ENCODE results near the gene HOXC5. TPM values are rescaled to one million over a fixed set of nuclear protein-coding genes. Genes with fewer than 3 reads are reported as not detected.

Gene HOXC5
- total RNA-seq, 1 experiment from 2014 or later: not detected

DNA sequence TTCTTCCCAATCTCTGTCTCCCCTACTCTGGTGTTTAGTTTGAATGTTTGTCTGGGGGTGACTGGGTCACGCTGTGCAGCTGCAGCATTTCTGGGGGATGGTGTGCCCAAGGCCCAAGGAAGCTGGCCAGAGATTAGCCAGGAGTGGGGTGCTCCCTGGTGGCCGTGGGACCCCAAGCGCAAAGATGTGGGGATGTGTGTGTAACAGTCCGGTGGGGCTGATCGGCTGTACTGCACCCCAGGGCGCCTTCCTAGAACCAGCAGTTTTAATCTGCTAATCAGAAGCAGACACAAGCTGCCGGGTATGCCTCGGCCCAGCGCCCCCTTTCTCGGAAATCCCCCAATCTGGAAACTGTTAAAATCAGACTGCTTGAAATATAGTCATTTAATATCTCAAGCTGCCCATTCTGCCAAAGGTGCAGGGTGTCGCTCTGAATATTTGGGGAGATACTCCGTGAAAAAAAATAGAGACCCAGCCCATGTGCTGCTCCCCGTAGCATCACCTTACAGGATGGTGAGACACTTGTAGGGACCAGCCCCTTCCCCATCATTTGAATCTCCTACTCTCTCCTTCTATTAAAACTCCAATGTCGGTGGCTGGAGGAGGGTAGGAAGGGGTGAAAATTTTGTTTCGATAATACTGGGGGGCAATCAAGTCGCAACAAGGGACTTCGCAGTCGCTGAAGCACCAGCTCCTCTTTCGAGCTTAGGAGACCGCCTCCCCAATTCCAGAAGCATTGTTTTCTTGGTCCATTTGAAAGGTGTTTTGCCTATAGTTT lies 28.6 kb upstream of the HOXC5 start:
- H3K4me1 ChIP-seq (ENCODE audit: insufficient read depth, low read length): no peaks in the 10 kb centered on the region
- no peak overlapping the region for H3K18ac ChIP-seq (ENCODE audit: insufficient read length, low read depth, low read length)
- no peak overlapping the region for H3T11ph ChIP-seq (ENCODE audit: low read length)
- no peak for DNase-seq
- H3K79me2 ChIP-seq (ENCODE audit: insufficient read depth, low read length): no peaks in the 10 kb centered on the region
- no peak overlapping the region for H3K27ac ChIP-seq (ENCODE audit: insufficient read length, low read depth, low read length)
- H3K9me3 ChIP-seq (ENCODE audit: control insufficient read depth, low read depth, low read length): no peaks in the 10 kb centered on the region
- H4K8ac ChIP-seq (replicated peaks; ENCODE audit: insufficient read length, low read depth, low read length): no peak overlapping the region
- TF ChIP-seq, protein P1, sequence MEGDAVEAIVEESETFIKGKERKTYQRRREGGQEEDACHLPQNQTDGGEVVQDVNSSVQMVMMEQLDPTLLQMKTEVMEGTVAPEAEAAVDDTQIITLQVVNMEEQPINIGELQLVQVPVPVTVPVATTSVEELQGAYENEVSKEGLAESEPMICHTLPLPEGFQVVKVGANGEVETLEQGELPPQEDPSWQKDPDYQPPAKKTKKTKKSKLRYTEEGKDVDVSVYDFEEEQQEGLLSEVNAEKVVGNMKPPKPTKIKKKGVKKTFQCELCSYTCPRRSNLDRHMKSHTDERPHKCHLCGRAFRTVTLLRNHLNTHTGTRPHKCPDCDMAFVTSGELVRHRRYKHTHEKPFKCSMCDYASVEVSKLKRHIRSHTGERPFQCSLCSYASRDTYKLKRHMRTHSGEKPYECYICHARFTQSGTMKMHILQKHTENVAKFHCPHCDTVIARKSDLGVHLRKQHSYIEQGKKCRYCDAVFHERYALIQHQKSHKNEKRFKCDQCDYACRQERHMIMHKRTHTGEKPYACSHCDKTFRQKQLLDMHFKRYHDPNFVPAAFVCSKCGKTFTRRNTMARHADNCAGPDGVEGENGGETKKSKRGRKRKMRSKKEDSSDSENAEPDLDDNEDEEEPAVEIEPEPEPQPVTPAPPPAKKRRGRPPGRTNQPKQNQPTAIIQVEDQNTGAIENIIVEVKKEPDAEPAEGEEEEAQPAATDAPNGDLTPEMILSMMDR (conservative IDR thresholded peaks at IDR 0.05): no peak
- Mint-ChIP-seq H3K9me3 (peaks cover 4 to 6% of the 10 kb centered on the region in 2 experiments; a peak in 3 of 5 replicates), H3K36me3 (ENCODE audit: insufficient read depth in 1 of 3, low read depth in 3 of 3) (no peaks in the 10 kb centered on the region), H3K4me1 (peaks cover 5 to 14% of the 10 kb centered on the region in 2 experiments), H3K4me3 (no peak overlapping the region), H3K27ac (no peak overlapping the region), H3K27me3 (ENCODE audit: low read depth) (peaks cover 100% of the 10 kb centered on the region)
- H2AFZ ChIP-seq (ENCODE audit: low read length): no peak overlapping the region
- H3K23me2 ChIP-seq (ENCODE audit: insufficient read length, low read depth, low read length, poor library complexity, severe bottlenecking): no peaks in the 10 kb centered on the region
- no CpG with 5 or more reads among the region's 20 CpGs for WGBS (ENCODE audit: extremely low coverage, insufficient read length, low lambda C conversion rate)
- H4K20me1 ChIP-seq (ENCODE audit: control insufficient read depth, insufficient read depth, insufficient read length): no peaks in the 10 kb centered on the region
- no peak overlapping the region for H2BK5ac ChIP-seq (ENCODE audit: insufficient read length, low read length)
- H3K9ac ChIP-seq (ENCODE audit: extremely low read depth, insufficient read length, low read length): no peak overlapping the region
- no peak overlapping the region for H3K23ac ChIP-seq (ENCODE audit: insufficient read length, low read depth, low read length)
- no peak overlapping the region for H4K5ac ChIP-seq (ENCODE audit: insufficient read length, low read depth, low read length)
- no peak overlapping the region for H2AK5ac ChIP-seq (ENCODE audit: insufficient read length, low read length)
- no peak overlapping the region for H3K56ac ChIP-seq (ENCODE audit: insufficient read length, low read depth, low read length)
- no peak overlapping the region for H3K14ac ChIP-seq (ENCODE audit: insufficient read depth, low read length)
- H3K4me2 ChIP-seq (ENCODE audit: insufficient read depth, insufficient read length, low read length): no peak overlapping the region
- H2BK15ac ChIP-seq (ENCODE audit: low read depth, low read length): no peak overlapping the region
- no peak overlapping the region for H3K4ac ChIP-seq (ENCODE audit: low read depth, low read length)
- no peak overlapping the region for H2BK12ac ChIP-seq (ENCODE audit: insufficient read length, low read depth, low read length)
- H3K79me1 ChIP-seq (ENCODE audit: insufficient read depth, low read depth, low read length, poor library complexity, severe bottlenecking): no peaks in the 10 kb centered on the region
- peaks cover 96% of the 10 kb centered on the region for H3K27me3 ChIP-seq (ENCODE audit: insufficient read depth, low read length)
- H4K91ac ChIP-seq (ENCODE audit: insufficient read length, low read depth, low read length): no peak overlapping the region
- H2BK20ac ChIP-seq (ENCODE audit: low read depth, low read length, poor library complexity, severe bottlenecking): no peak overlapping the region
- H2BK120ac ChIP-seq (ENCODE audit: low read depth, low read length, poor library complexity, severe bottlenecking): no peak overlapping the region
